H1 (cell line): ENCODE results near the gene KCNJ10. TPM values are rescaled to one million over a fixed set of nuclear protein-coding genes. Genes with fewer than 3 reads are reported as not detected.

ENCODE experiments used
- CTCF ChIA-PET: fragments of 300-600 bp; sonication (Branson Sonifier 250); formaldehyde crosslinking; loops from one replicate; lab custom pipeline; 2021; ENCODE audit not compliant: partially characterized antibody; lab: Charles Lee
- POLR2A ChIA-PET: fragments of 300-600 bp; sonication (Branson Sonifier 250); formaldehyde crosslinking; loops from one replicate; lab custom pipeline; 2021; ENCODE audit warnings: inconsistent platforms; ENCODE audit not compliant: partially characterized antibody; lab: Charles Lee
- DNase-seq, 2 experiments: peaks; one replicate each; pipeline versions ENCODE4 v3.0.0 to v3.0.0-alpha.2; 2010 to 2022; ENCODE audit warnings: low spot score in 2 of 2, low read depth in 1 of 2, mixed read lengths in 1 of 2
- FAIRE-seq: peaks from 2 replicates; lab custom pipeline; 2011; peaks lifted over from hg19 to GRCh38; lab: Jason Lieb, UNC
- H2AFZ ChIP-seq: 2 replicates; pipeline ENCODE4 v1.8.1; 2012; ENCODE audit warnings: low read length, inconsistent platforms
- H2AK5ac ChIP-seq: 2 replicates; pipeline ENCODE4 v1.6.1; 2013; ENCODE audit warnings: low read depth, low read length
- H2BK120ac ChIP-seq: replicated peaks from 2 replicates; pipeline ENCODE3; 2013; ENCODE audit warnings: low read depth, low read length, inconsistent platforms
- H2BK12ac ChIP-seq: 2 replicates; pipeline ENCODE4 v1.6.1; 2013; ENCODE audit warnings: low read depth, low read length
- H2BK15ac ChIP-seq: 2 replicates; pipeline ENCODE4 v1.6.1; 2013; ENCODE audit warnings: low read length
- H2BK20ac ChIP-seq: 2 replicates; pipeline ENCODE4 v1.6.1; 2013; ENCODE audit warnings: low read length
- H2BK5ac ChIP-seq: 2 replicates; pipeline ENCODE4 v1.6.1; 2013; ENCODE audit warnings: low read depth, low read length
- H3K14ac ChIP-seq: 2 replicates; pipeline ENCODE4 v1.6.1; 2013; ENCODE audit warnings: inconsistent platforms; ENCODE audit not compliant: insufficient read length
- H3K18ac ChIP-seq: 2 replicates; pipeline ENCODE4 v1.6.1; 2013; ENCODE audit warnings: low read length; ENCODE audit errors: extremely low read depth
- H3K23ac ChIP-seq: 2 replicates; pipeline ENCODE4 v1.6.1; 2013; ENCODE audit warnings: inconsistent platforms; ENCODE audit not compliant: insufficient read length
- H3K23me2 ChIP-seq: 2 replicates; pipeline ENCODE4 v1.6.1; 2013; ENCODE audit warnings: low read depth, low read length
- H3K27ac ChIP-seq: 2 replicates; pipeline ENCODE4 v1.6.1; 2011; ENCODE audit warnings: low read depth, low read length, inconsistent platforms
- H3K27me3 ChIP-seq, 4 experiments: replicated peaks in 1 of 4; 1 replicate in 1 of 4; 2 replicates in 3 of 4; pipeline versions ENCODE4 v1.6.1 to v1.8.1; 2011 to 2013; ENCODE audit warnings: low read length in 3 of 4, mild to moderate bottlenecking in 3 of 4, inconsistent platforms in 2 of 4, mixed read lengths in 2 of 4, moderate library complexity in 1 of 4; ENCODE audit not compliant: control insufficient read depth in 3 of 4, insufficient read depth in 3 of 4; ENCODE audit errors: extremely low read depth in 1 of 4
- H3K36me3 ChIP-seq, 4 experiments: 2 replicates each; pipeline versions ENCODE4 v1.6.1 to v1.8.1; 2011 to 2013; ENCODE audit warnings: mild to moderate bottlenecking in 4 of 4, low read length in 3 of 4, moderate library complexity in 2 of 4, control low read depth in 1 of 4, inconsistent platforms in 1 of 4; ENCODE audit not compliant: insufficient read depth in 4 of 4, control insufficient read depth in 2 of 4
- H3K4ac ChIP-seq: replicated peaks from 2 replicates; pipeline ENCODE3; 2013; ENCODE audit warnings: low read length, low read depth, mixed read lengths, inconsistent platforms; ENCODE audit not compliant: insufficient read length
- H3K4me1 ChIP-seq, 4 experiments: replicated peaks in 1 of 4; 1 replicate in 1 of 4; 2 replicates in 3 of 4; pipeline versions ENCODE4 v1.6.1 to v1.8.1; 2011 to 2013; ENCODE audit warnings: low read length in 3 of 4, inconsistent platforms in 2 of 4, mixed read lengths in 1 of 4; ENCODE audit not compliant: insufficient read depth in 4 of 4, control insufficient read depth in 3 of 4
- H3K4me2 ChIP-seq, 2 experiments: 2 replicates each; pipeline versions ENCODE4 v1.6.1 to v1.8.1; 2011 to 2013; ENCODE audit warnings: low read depth in 2 of 2, low read length in 2 of 2, control low read depth in 1 of 2, inconsistent platforms in 1 of 2, mild to moderate bottlenecking in 1 of 2; ENCODE audit not compliant: insufficient read depth in 1 of 2
- H3K4me3 ChIP-seq, 4 experiments: fragments of 200-600, 300-600 bp in 1 of 4; sonication (generic), shearing (Covaris generic), sonication (Bioruptor Twin) in 1 of 4; 2 replicates each; pipeline versions ENCODE4 v1.5.1 to v1.8.1; 2011 to 2016; ENCODE audit warnings: low read length in 4 of 4, low read depth in 3 of 4, control low read depth in 2 of 4, inconsistent platforms in 2 of 4, mild to moderate bottlenecking in 2 of 4, mixed read lengths in 1 of 4, moderate library complexity in 1 of 4; ENCODE audit not compliant: insufficient read depth in 2 of 4; ENCODE audit errors: extremely low read depth in 1 of 4
- H3K56ac ChIP-seq: replicated peaks from 2 replicates; pipeline ENCODE3; 2013; ENCODE audit warnings: low read depth, mild to moderate bottlenecking, mixed read lengths, low read length, inconsistent platforms; ENCODE audit not compliant: insufficient read length
- H3K79me1 ChIP-seq: 2 replicates; pipeline ENCODE4 v1.6.1; 2013; ENCODE audit warnings: low read depth, low read length, control low read depth
- H3K79me2 ChIP-seq, 2 experiments: 2 replicates each; pipeline versions ENCODE4 v1.6.1 to v1.8.1; 2012 to 2013; ENCODE audit warnings: low read length in 2 of 2, mild to moderate bottlenecking in 2 of 2, inconsistent platforms in 1 of 2; ENCODE audit not compliant: insufficient read depth in 2 of 2, control insufficient read depth in 1 of 2
- H3K9ac ChIP-seq, 4 experiments: replicated peaks in 1 of 4; 1 replicate in 1 of 4; 2 replicates in 3 of 4; pipeline versions ENCODE4 v1.6.1 to v1.8.1; 2011 to 2013; ENCODE audit warnings: low read depth in 3 of 4, low read length in 3 of 4, control low read depth in 2 of 4, mild to moderate bottlenecking in 2 of 4, moderate library complexity in 2 of 4, inconsistent platforms in 1 of 4; ENCODE audit errors: extremely low read depth in 1 of 4
- H3K9me3 ChIP-seq, 2 experiments: 2 replicates each; pipeline versions ENCODE4 v1.6.1 to v1.8.1; 2012 to 2013; ENCODE audit warnings: mild to moderate bottlenecking in 2 of 2, moderate library complexity in 2 of 2, control low read depth in 1 of 2, inconsistent platforms in 1 of 2, low read depth in 1 of 2, low read length in 1 of 2, mixed read lengths in 1 of 2; ENCODE audit not compliant: insufficient read depth in 2 of 2
- H4K20me1 ChIP-seq, 2 experiments: replicated peaks in 1 of 2; 2 replicates each; pipeline versions ENCODE3 to v1.8.1; 2011 to 2013; ENCODE audit warnings: inconsistent platforms in 2 of 2, low read length in 2 of 2, mild to moderate bottlenecking in 1 of 2; ENCODE audit not compliant: insufficient read depth in 2 of 2, control insufficient read depth in 1 of 2
- H4K5ac ChIP-seq: 2 replicates; pipeline ENCODE4 v1.6.1; 2013; ENCODE audit warnings: low read length, low read depth, mixed read lengths, inconsistent platforms; ENCODE audit not compliant: insufficient read length
- H4K8ac ChIP-seq: 2 replicates; pipeline ENCODE4 v1.8.0; 2013; ENCODE audit warnings: mild to moderate bottlenecking, moderate library complexity, low read length, inconsistent platforms; ENCODE audit not compliant: insufficient read depth; ENCODE audit errors: extremely low read depth
- H4K91ac ChIP-seq: replicated peaks from 2 replicates; pipeline ENCODE3; 2013; ENCODE audit warnings: low read length, mixed read lengths, inconsistent platforms; ENCODE audit not compliant: insufficient read length
- ASH2L ChIP-seq: fragments of 200-600, 300-600 bp; sonication (generic); IDR thresholded peaks from one replicate; pipeline ENCODE4 v1.7.1; 2017; ENCODE audit warnings: low read length
- CTBP2 ChIP-seq: IDR thresholded peaks from 2 replicates; pipeline ENCODE4 v1.7.0; 2011; ENCODE audit warnings: borderline replicate concordance, mild to moderate bottlenecking, moderate library complexity, mixed read lengths, low read length; ENCODE audit not compliant: insufficient read depth, insufficient read length
- EZH2 ChIP-seq: fragments of 200-600 bp; sonication (generic); IDR thresholded peaks from 2 replicates; pipeline ENCODE4 v1.7.1; 2012; ENCODE audit warnings: low read depth, mild to moderate bottlenecking, moderate library complexity, low read length, inconsistent platforms; ENCODE audit not compliant: severe bottlenecking
- HDAC2 ChIP-seq, 2 experiments: fragments of 300-600 bp in 1 of 2; sonication (generic) in 1 of 2; IDR thresholded peaks; 2 replicates each; pipeline ENCODE4 v1.6.1; 2011 to 2012; ENCODE audit warnings: low read depth in 2 of 2, low read length in 2 of 2, mild to moderate bottlenecking in 2 of 2, moderate library complexity in 2 of 2, borderline replicate concordance in 1 of 2, inconsistent platforms in 1 of 2
- KDM4A ChIP-seq: IDR thresholded peaks from one replicate; pipeline ENCODE4 v1.7.1; 2012; ENCODE audit warnings: low read depth, mild to moderate bottlenecking, moderate library complexity, low read length, inconsistent platforms; ENCODE audit not compliant: severe bottlenecking
- SIRT6 ChIP-seq: IDR thresholded peaks from one replicate; pipeline ENCODE4 v1.7.1; 2012; ENCODE audit warnings: low read length, inconsistent platforms
- WGBS, 2 experiments: shearing (Covaris generic) in 1 of 2; methylation state at CpG; one replicate each; pipeline versions ENCODE4 v1.1.6 to v1.1.7; 2013 to 2015; ENCODE audit warnings: low lambda C conversion rate in 2 of 2, mixed read lengths in 2 of 2, inconsistent platforms in 1 of 2, low coverage in 1 of 2, missing lambda C conversion rate in 1 of 2; ENCODE audit not compliant: insufficient replicate concordance in 2 of 2, insufficient coverage in 1 of 2, insufficient read length in 1 of 2; ENCODE audit errors: extremely low coverage in 1 of 2, missing lambda C conversion rate in 1 of 2; 5-methylcytosine and 5-hydroxymethylcytosine counted together
- polyA plus RNA-seq, 7 experiments: library from polyadenylated mRNA; depleted of rRNA in 3 of 7; stranded (reverse) in 5 of 7; unstranded in 2 of 7; fragments of >200 nt in 5 of 7; fragments of 200-250 nt in 2 of 7; gene quantifications; 1 replicate in 5 of 7; 2 replicates in 1 of 7; 4 replicates in 1 of 7; pipeline versions ENCODE4 v1.2.1 to v1.2.3, GENCODE V29; 2011 to 2013; ENCODE audit warnings: missing spikeins in 2 of 7, mixed read lengths in 2 of 7
- total RNA-seq: library from RNA; stranded (reverse); fragmentation: NEBNext Ultra II Directional; extraction: Animal tissue kit (Norgen Biotek cat#: 25700); gene quantifications from 2 replicates; pipeline ENCODE4 v1.2.1, GENCODE V29; 2021

Gene KCNJ10
- total and polyA plus RNA-seq, 2 of the 8 experiments (the other 6 are each of a cell fraction or from before 2014, with no cell fraction given), result 1.7 to 2.4 TPM

DNA sequence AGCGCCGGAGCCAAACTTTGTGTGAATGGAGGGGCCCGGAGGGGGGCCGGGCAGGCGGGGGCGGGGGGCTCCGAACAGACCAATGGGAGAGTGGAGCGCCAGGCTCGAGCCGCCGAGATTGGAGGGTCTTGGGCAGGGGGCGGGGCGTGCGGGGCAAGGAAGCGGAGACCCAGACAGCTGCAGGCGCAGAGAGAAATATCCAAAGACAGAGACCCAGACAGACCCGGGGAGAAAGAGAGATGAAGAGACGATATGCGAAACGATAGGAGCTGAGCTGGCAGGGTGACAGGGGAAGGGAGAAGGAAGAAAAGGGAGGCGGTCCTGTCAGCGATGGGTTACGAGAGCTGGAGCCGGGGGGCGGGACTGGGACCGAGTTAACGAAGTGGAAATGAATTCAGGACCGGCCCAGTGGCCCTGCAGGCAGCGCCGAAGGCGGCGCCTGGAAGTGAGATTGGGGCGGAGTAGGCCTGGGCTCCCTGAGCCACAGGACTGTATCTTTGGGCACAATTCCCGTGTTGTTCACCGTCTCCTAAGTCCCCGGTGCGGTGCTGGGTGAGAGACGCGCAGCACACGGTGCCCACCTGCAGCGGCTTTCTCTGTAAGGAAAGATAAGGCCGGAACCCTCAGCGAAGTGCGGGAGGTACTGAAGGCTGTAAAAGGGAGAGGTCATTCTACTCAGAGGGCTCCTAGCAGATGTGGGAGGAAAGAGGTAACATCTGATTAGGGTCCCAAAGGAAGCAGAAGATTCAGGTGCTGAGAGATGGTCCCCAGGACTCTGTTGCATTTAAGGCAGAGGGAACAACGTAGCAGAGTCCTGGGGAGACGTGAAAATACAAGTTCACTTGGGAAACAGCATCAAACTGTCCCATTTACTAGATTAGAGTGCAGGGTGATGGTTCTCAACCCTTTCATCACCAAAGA lies 543 bp upstream of the KCNJ10 start:
- peaks cover 0 to 14% (median 11%) of the 10 kb centered on the region in 4 experiments; a peak in 6 of 7 replicates for H3K27me3 ChIP-seq
- DNase-seq, result peak in 1 of 2 experiments; percentile 92
- no peak overlapping the region for H2BK15ac ChIP-seq
- no peaks in the 10 kb centered on the region for H4K20me1 ChIP-seq
- no peaks in the 10 kb centered on the region for H3K36me3 ChIP-seq
- no peak overlapping the region for H3K56ac ChIP-seq
- H3K4me1 ChIP-seq, result peaks cover 0 to 12% (median 6%) of the 10 kb centered on the region in 4 experiments; a peak in 5 of 7 replicates
- peak overlapping the region; percentile 71; the same call in 1 of the 2 replicates for H4K8ac ChIP-seq
- peaks cover 8% of the 10 kb centered on the region for H3K23me2 ChIP-seq
- H3K79me1 ChIP-seq, result no peaks in the 10 kb centered on the region
- H3K4ac ChIP-seq, result no peak overlapping the region
- ChIA-PET POLR2A (interaction anchor here (0.6 to 2.4 kb wide), 6 partner anchors 11 to 28 kb away, joined by 3 to 7 read pairs (median 4); partner anchors contain the start of gene KCNJ9), CTCF (interaction anchor here (46.4 to 50.1 kb wide), 2 partner anchors 4 to 13 kb away, joined by 1874 read pairs; partner anchors contain the start of genes IGSF8, KCNJ10 and KCNJ9)
- H4K91ac ChIP-seq, result no peak overlapping the region
- no peak overlapping the region; the same call in 1 of the 2 replicates for H3K18ac ChIP-seq
- no peaks in the 10 kb centered on the region for H3K9me3 ChIP-seq
- no peak overlapping the region for H2BK5ac ChIP-seq
- no peak overlapping the region for H2BK20ac ChIP-seq
- no peak overlapping the region for H4K5ac ChIP-seq
- H2AFZ ChIP-seq, result peak overlapping the region; percentile 86
- peak overlapping the region; percentile 90 to 93 for H3K4me2 ChIP-seq
- no peak overlapping the region for H3K27ac ChIP-seq
- no peak overlapping the region; a peak in 1 of 7 replicates for H3K9ac ChIP-seq
- TF ChIP-seq CTBP2 (no peak), ASH2L (peak; percentile 81), KDM4A (peak; percentile 70), EZH2 (peak; percentile 31), SIRT6 (no peak), HDAC2 (IDR thresholded peaks at IDR 0.05; ENCODE audit: borderline replicate concordance in 1 of 2, low read depth in 2 of 2, low read length in 2 of 2) (0 out of 4 replicates have a peak, but pooled peaks of 1 of the 2 experiments have one; percentile 69)
- peak overlapping the region; percentile 70 to 78 (median 70) for H3K4me3 ChIP-seq
- FAIRE-seq, result no peak
- 6% methylated on average over 24 of the region's 46 CpGs; no CpG with 5 or more reads in 1 of the 2 experiments for WGBS, 2 experiments
- no peak overlapping the region for H2BK120ac ChIP-seq
- H2AK5ac ChIP-seq, result no peak overlapping the region
- H2BK12ac ChIP-seq, result no peak overlapping the region
- H3K23ac ChIP-seq, result no peak overlapping the region
- H3K79me2 ChIP-seq, result no peaks in the 10 kb centered on the region
- H3K14ac ChIP-seq, result no peak overlapping the region
